Measurements from ENCODE around the gene RPL13.

- TF ChIP-seq CTCF (IDR thresholded peaks at IDR 0.05), result no peak
- no peak for TF ChIP-seq POLR2A (IDR thresholded peaks at IDR 0.05)
Observed at GRCh38 chr16:89544113-89544512, 16.4 kb upstream of the RPL13 start.

Measured in Peyer's patch (tissue), 4 donors.